HEK293 (cell line): ENCODE results near the gene RDX.

ENCODE experiments used
- CTCF ChIA-PET: fragments of 350-600 bp; formaldehyde crosslinking; extraction: SDS; loops from one replicate; lab custom pipeline; 2021; ENCODE audit warnings: antibody characterized with exemption; lab: Yijun Ruan, JAX
- POLR2A ChIA-PET: fragments of 300-600 bp; formaldehyde crosslinking; extraction: SDS; loops from one replicate; lab custom pipeline; 2020; ENCODE audit warnings: antibody characterized with exemption, inconsistent platforms; lab: Yijun Ruan, JAX
- H3K27ac ChIP-seq: fragments of 200-500 bp; sonication (Bioruptor generic); 2 replicates; pipeline ENCODE4 v1.5.1; 2014; ENCODE audit warnings: low read depth, low read length, control low read depth, inconsistent platforms; ENCODE audit errors: extremely low read depth
- H3K36me3 ChIP-seq, 2 experiments: fragments of 200-500 bp in 1 of 2; sonication (Bioruptor generic) in 1 of 2; 1 replicate in 1 of 2; 2 replicates in 1 of 2; pipeline ENCODE4 v1.5.1; 2014 to 2017; ENCODE audit warnings: inconsistent platforms in 2 of 2, low read length in 2 of 2; ENCODE audit not compliant: control insufficient read depth in 2 of 2, insufficient read depth in 1 of 2
- H3K4me1 ChIP-seq: fragments of 200-500 bp; sonication (Bioruptor generic); 2 replicates; pipeline ENCODE4 v1.5.1; 2014; ENCODE audit warnings: mild to moderate bottlenecking, low read length, inconsistent platforms; ENCODE audit not compliant: control insufficient read depth, insufficient read depth
- H3K4me3 ChIP-seq: 2 replicates; pipeline ENCODE4 v1.5.1; 2011; ENCODE audit warnings: low read depth, mild to moderate bottlenecking, control low read depth, low read length, moderate library complexity
- H3K9me3 ChIP-seq: fragments of 200-500 bp; sonication (Bioruptor generic); 2 replicates; pipeline ENCODE4 v1.5.1; 2014; ENCODE audit warnings: low read depth, low read length, inconsistent platforms; ENCODE audit not compliant: control insufficient read depth, insufficient read depth
- ZBTB7A ChIP-seq: fragments of 450-650 bp; formaldehyde crosslinking; IDR thresholded peaks from 2 replicates; pipeline ENCODE4 v1.5.1; 2016; ENCODE audit warnings: low read depth, missing biosample characterization, missing genetic modification characterization
- ZNF169 ChIP-seq: fragments of 450-650 bp; formaldehyde crosslinking; IDR thresholded peaks from 2 replicates; pipeline ENCODE4 v1.5.1; 2016; ENCODE audit warnings: missing biosample characterization, missing genetic modification characterization
- ZNF514 ChIP-seq: fragments of 450-650 bp; formaldehyde crosslinking; IDR thresholded peaks from 2 replicates; pipeline ENCODE4 v1.5.1; 2016; ENCODE audit warnings: missing biosample characterization, missing genetic modification characterization
- ZNF670 ChIP-seq: fragments of 450-650 bp; formaldehyde crosslinking; IDR thresholded peaks from 2 replicates; pipeline ENCODE4 v1.5.1; 2016; ENCODE audit warnings: missing biosample characterization, missing genetic modification characterization, low read depth
- TF ChIP-seq, protein P1 (sequence below): fragments of 450-650 bp; formaldehyde crosslinking; IDR thresholded peaks from 2 replicates; pipeline ENCODE4 v1.5.1; 2016; ENCODE audit warnings: missing biosample characterization, missing genetic modification characterization, borderline replicate concordance
- TF ChIP-seq, protein P2 (sequence below): fragments of 450-650 bp; formaldehyde crosslinking; IDR thresholded peaks from 2 replicates; pipeline ENCODE4 v1.5.0; 2017; ENCODE audit warnings: missing biosample characterization, missing genetic modification characterization, borderline replicate concordance
- TF ChIP-seq, protein P3 (sequence below): fragments of 450-650 bp; formaldehyde crosslinking; IDR thresholded peaks from 2 replicates; pipeline ENCODE4 v1.5.1; 2017; ENCODE audit warnings: missing biosample characterization, missing genetic modification characterization
- TF ChIP-seq, protein P4 (sequence below): fragments of 450-650 bp; formaldehyde crosslinking; IDR thresholded peaks from 2 replicates; pipeline ENCODE4 v1.5.1; 2016; ENCODE audit warnings: missing biosample characterization, missing genetic modification characterization

Gene RDX

DNA sequence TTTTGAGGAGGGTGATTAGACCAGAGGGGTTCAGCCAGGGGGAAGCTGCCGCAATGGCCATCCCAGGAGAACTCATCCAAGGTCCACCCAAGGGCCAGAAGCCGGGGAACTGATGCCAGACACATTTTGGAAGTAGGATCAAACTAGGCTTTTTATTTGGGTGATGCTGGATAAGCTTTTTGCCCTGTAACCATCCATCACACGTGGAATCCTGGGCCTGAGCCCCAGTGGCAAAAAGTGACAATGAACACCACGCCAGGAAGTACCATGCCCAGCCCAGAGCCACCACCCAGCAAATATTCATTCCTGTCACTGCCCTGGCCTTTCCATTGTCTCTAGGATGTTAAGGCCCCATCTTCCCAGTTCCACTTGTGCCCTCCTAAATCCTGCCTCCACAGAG, 117.3 kb downstream of the RDX start:
- Histone ChIP-seq H3K4me3 (no peak overlapping the region), H3K9me3 (no peaks in the 10 kb centered on the region), H3K4me1 (no peaks in the 10 kb centered on the region), H3K27ac (no peak overlapping the region), H3K36me3 (no peaks in the 10 kb centered on the region)
- CTCF ChIA-PET = interaction anchor here (0.6 to 1.4 kb wide), 3 partner anchors 15 to 559 kb away, joined by 3 to 5 read pairs (median 3); no protein-coding TSS in a partner anchor
- TF ChIP-seq, protein P1, sequence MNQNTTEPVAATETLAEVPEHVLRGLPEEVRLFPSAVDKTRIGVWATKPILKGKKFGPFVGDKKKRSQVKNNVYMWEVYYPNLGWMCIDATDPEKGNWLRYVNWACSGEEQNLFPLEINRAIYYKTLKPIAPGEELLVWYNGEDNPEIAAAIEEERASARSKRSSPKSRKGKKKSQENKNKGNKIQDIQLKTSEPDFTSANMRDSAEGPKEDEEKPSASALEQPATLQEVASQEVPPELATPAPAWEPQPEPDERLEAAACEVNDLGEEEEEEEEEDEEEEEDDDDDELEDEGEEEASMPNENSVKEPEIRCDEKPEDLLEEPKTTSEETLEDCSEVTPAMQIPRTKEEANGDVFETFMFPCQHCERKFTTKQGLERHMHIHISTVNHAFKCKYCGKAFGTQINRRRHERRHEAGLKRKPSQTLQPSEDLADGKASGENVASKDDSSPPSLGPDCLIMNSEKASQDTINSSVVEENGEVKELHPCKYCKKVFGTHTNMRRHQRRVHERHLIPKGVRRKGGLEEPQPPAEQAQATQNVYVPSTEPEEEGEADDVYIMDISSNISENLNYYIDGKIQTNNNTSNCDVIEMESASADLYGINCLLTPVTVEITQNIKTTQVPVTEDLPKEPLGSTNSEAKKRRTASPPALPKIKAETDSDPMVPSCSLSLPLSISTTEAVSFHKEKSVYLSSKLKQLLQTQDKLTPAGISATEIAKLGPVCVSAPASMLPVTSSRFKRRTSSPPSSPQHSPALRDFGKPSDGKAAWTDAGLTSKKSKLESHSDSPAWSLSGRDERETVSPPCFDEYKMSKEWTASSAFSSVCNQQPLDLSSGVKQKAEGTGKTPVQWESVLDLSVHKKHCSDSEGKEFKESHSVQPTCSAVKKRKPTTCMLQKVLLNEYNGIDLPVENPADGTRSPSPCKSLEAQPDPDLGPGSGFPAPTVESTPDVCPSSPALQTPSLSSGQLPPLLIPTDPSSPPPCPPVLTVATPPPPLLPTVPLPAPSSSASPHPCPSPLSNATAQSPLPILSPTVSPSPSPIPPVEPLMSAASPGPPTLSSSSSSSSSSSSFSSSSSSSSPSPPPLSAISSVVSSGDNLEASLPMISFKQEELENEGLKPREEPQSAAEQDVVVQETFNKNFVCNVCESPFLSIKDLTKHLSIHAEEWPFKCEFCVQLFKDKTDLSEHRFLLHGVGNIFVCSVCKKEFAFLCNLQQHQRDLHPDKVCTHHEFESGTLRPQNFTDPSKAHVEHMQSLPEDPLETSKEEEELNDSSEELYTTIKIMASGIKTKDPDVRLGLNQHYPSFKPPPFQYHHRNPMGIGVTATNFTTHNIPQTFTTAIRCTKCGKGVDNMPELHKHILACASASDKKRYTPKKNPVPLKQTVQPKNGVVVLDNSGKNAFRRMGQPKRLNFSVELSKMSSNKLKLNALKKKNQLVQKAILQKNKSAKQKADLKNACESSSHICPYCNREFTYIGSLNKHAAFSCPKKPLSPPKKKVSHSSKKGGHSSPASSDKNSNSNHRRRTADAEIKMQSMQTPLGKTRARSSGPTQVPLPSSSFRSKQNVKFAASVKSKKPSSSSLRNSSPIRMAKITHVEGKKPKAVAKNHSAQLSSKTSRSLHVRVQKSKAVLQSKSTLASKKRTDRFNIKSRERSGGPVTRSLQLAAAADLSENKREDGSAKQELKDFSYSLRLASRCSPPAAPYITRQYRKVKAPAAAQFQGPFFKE (tag by site-specific recombination) = no peak
- TF ChIP-seq, protein P2, sequence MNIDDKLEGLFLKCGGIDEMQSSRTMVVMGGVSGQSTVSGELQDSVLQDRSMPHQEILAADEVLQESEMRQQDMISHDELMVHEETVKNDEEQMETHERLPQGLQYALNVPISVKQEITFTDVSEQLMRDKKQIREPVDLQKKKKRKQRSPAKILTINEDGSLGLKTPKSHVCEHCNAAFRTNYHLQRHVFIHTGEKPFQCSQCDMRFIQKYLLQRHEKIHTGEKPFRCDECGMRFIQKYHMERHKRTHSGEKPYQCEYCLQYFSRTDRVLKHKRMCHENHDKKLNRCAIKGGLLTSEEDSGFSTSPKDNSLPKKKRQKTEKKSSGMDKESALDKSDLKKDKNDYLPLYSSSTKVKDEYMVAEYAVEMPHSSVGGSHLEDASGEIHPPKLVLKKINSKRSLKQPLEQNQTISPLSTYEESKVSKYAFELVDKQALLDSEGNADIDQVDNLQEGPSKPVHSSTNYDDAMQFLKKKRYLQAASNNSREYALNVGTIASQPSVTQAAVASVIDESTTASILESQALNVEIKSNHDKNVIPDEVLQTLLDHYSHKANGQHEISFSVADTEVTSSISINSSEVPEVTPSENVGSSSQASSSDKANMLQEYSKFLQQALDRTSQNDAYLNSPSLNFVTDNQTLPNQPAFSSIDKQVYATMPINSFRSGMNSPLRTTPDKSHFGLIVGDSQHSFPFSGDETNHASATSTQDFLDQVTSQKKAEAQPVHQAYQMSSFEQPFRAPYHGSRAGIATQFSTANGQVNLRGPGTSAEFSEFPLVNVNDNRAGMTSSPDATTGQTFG (tag by site-specific recombination) = no peak
- TF ChIP-seq, protein P3, sequence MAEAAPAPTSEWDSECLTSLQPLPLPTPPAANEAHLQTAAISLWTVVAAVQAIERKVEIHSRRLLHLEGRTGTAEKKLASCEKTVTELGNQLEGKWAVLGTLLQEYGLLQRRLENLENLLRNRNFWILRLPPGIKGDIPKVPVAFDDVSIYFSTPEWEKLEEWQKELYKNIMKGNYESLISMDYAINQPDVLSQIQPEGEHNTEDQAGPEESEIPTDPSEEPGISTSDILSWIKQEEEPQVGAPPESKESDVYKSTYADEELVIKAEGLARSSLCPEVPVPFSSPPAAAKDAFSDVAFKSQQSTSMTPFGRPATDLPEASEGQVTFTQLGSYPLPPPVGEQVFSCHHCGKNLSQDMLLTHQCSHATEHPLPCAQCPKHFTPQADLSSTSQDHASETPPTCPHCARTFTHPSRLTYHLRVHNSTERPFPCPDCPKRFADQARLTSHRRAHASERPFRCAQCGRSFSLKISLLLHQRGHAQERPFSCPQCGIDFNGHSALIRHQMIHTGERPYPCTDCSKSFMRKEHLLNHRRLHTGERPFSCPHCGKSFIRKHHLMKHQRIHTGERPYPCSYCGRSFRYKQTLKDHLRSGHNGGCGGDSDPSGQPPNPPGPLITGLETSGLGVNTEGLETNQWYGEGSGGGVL = no peak
- TF ChIP-seq, protein P4, sequence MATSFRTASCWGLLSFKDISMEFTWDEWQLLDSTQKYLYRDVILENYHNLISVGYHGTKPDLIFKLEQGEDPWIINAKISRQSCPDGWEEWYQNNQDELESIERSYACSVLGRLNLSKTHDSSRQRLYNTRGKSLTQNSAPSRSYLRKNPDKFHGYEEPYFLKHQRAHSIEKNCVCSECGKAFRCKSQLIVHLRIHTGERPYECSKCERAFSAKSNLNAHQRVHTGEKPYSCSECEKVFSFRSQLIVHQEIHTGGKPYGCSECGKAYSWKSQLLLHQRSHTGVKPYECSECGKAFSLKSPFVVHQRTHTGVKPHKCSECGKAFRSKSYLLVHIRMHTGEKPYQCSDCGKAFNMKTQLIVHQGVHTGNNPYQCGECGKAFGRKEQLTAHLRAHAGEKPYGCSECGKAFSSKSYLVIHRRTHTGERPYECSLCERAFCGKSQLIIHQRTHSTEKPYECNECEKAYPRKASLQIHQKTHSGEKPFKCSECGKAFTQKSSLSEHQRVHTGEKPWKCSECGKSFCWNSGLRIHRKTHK (tag by site-specific recombination) = no peak
- POLR2A ChIA-PET = interaction anchor here (0.7 kb wide), 1 partner anchor 20 kb away, joined by 4 read pairs; no protein-coding TSS in a partner anchor

DNA sequence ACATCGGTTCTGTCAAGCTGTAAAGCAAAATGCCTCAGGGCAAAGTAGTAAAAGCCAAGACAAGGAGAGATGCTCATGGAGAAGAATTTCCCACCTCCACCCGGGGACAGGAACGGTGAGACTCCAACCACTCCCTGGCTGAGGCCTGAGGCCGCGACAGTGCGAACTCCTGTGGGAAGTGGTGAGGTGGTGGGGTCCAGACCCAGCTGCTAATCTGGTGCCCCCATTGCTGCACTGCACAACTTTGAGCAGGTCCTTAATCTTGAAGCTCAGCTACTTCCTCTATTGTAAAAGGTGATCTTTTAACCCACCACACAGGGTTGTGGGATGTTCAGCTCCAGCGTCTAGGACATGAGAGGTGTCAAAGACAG, 119.3 kb downstream of the RDX start:
- Histone ChIP-seq H3K27ac (no peak overlapping the region), H3K36me3 (no peaks in the 10 kb centered on the region), H3K4me1 (no peaks in the 10 kb centered on the region), H3K9me3 (no peaks in the 10 kb centered on the region), H3K4me3 (no peak overlapping the region)
- POLR2A ChIA-PET = no interaction called here
- CTCF ChIA-PET = interaction anchor here (1.0 to 1.1 kb wide), 2 partner anchors 14 to 236 kb away, joined by 3 to 4 read pairs; no protein-coding TSS in a partner anchor
- no peak for TF ChIP-seq ZNF169 (tag by site-specific recombination)
- TF ChIP-seq ZNF670 (tag by site-specific recombination) = no peak
- no peak for TF ChIP-seq ZNF514 (tag by site-specific recombination)
- no peak for TF ChIP-seq ZBTB7A (tag by site-specific recombination)
